Measurements from ENCODE around the gene AOPEP.
A peak's percentile ranks its signal among the peaks of the same experiment; 100 is the strongest.

Gene AOPEP

DNA sequence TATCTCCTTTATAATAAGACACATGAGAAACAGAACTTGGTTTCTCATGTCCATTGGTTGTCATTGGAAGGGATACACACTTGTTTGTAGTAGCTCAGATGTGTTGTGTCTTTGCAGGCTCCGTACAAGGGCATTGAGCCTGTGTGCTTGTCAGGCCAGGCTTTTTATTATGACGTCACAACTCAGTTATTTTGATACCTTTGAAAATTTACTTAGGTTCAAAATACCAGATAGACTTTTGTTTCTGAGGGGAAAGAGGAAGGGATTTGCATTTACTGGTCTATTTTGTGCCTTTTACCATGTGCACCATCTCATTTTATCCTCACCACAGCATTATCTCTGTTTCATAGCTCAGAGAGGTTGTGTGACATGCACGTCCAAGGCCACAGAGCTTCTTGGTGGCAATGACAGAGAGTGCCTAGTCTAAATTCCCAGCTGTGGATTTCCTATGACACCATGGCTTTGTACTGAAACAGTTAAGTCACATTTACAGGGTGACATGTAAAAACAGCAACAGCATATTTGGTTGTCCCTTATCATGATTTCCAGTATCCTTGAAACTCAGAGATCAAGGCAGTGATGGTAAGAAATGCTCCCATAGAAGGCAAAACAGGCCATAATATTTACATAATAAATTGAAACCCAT is 268.7 kb downstream of the AOPEP start (continued):
- no peak for TF ChIP-seq ZBTB20 (tag by site-specific recombination; IDR thresholded peaks at IDR 0.05)

DNA sequence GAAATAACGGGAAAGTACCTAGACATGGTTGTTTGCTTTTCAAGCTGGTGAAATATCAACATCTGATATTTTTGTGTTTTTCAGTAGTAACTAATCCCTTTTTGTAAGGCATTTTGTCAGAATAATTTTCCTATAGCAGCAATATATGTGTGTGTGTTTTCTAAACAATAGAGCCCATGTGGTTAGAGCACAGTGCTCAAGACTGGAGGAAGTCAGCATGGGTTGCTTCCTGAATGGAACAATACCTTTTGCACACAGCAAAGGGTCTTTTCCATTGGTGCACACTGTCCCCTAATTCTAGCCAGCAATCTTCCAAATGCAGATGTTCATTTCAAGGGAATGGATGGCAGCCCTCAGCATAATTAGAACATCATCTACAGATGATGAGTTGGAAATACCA is 270.1 kb downstream of the AOPEP start:
- ChIA-PET POLR2A (interaction anchor here (1.2 kb wide), 1 partner anchor 23 kb away, joined by 5 read pairs; no protein-coding TSS in a partner anchor), CTCF (interaction anchor here (0.8 to 2.1 kb wide), 8 partner anchors 11 to 315 kb away, joined by 3 to 9 read pairs (median 3); no protein-coding TSS in a partner anchor)
- H3K4me1 ChIP-seq (ENCODE audit: control insufficient read depth, insufficient read depth, low read length): peaks cover 4% of the 10 kb centered on the region; the same call in 1 of the 2 replicates
- no peaks in the 10 kb centered on the region for H3K36me3 ChIP-seq (ENCODE audit: control insufficient read depth in 2 of 2, insufficient read depth in 1 of 2, low read length in 2 of 2)
- H3K9me3 ChIP-seq (ENCODE audit: control insufficient read depth, insufficient read depth, low read depth, low read length): no peaks in the 10 kb centered on the region
- no peak for TF ChIP-seq ZNF600 (tag by site-specific recombination; IDR thresholded peaks at IDR 0.05)
- TF ChIP-seq, protein P1, sequence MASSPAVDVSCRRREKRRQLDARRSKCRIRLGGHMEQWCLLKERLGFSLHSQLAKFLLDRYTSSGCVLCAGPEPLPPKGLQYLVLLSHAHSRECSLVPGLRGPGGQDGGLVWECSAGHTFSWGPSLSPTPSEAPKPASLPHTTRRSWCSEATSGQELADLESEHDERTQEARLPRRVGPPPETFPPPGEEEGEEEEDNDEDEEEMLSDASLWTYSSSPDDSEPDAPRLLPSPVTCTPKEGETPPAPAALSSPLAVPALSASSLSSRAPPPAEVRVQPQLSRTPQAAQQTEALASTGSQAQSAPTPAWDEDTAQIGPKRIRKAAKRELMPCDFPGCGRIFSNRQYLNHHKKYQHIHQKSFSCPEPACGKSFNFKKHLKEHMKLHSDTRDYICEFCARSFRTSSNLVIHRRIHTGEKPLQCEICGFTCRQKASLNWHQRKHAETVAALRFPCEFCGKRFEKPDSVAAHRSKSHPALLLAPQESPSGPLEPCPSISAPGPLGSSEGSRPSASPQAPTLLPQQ (tag by site-specific recombination; IDR thresholded peaks at IDR 0.05): no peak
- no peak for TF ChIP-seq ZNF391 (tag by site-specific recombination; IDR thresholded peaks at IDR 0.05; ENCODE audit: borderline replicate concordance, low read depth)
- TF ChIP-seq MZF1 (tag by site-specific recombination; IDR thresholded peaks at IDR 0.05; ENCODE audit: borderline replicate concordance): no peak
- TF ChIP-seq ZFP37 (tag by site-specific recombination; IDR thresholded peaks at IDR 0.05): no peak
- no peak for TF ChIP-seq ZNF133 (tag by site-specific recombination; IDR thresholded peaks at IDR 0.05)
- TF ChIP-seq ZFP3 (tag by site-specific recombination; IDR thresholded peaks at IDR 0.05; ENCODE audit: low read depth): no peak
- TF ChIP-seq, protein P2, sequence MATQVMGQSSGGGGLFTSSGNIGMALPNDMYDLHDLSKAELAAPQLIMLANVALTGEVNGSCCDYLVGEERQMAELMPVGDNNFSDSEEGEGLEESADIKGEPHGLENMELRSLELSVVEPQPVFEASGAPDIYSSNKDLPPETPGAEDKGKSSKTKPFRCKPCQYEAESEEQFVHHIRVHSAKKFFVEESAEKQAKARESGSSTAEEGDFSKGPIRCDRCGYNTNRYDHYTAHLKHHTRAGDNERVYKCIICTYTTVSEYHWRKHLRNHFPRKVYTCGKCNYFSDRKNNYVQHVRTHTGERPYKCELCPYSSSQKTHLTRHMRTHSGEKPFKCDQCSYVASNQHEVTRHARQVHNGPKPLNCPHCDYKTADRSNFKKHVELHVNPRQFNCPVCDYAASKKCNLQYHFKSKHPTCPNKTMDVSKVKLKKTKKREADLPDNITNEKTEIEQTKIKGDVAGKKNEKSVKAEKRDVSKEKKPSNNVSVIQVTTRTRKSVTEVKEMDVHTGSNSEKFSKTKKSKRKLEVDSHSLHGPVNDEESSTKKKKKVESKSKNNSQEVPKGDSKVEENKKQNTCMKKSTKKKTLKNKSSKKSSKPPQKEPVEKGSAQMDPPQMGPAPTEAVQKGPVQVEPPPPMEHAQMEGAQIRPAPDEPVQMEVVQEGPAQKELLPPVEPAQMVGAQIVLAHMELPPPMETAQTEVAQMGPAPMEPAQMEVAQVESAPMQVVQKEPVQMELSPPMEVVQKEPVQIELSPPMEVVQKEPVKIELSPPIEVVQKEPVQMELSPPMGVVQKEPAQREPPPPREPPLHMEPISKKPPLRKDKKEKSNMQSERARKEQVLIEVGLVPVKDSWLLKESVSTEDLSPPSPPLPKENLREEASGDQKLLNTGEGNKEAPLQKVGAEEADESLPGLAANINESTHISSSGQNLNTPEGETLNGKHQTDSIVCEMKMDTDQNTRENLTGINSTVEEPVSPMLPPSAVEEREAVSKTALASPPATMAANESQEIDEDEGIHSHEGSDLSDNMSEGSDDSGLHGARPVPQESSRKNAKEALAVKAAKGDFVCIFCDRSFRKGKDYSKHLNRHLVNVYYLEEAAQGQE (tag by site-specific recombination; IDR thresholded peaks at IDR 0.05): no peak
- TF ChIP-seq ZNF658 (tag by site-specific recombination; IDR thresholded peaks at IDR 0.05): no peak
- TF ChIP-seq, protein P3, sequence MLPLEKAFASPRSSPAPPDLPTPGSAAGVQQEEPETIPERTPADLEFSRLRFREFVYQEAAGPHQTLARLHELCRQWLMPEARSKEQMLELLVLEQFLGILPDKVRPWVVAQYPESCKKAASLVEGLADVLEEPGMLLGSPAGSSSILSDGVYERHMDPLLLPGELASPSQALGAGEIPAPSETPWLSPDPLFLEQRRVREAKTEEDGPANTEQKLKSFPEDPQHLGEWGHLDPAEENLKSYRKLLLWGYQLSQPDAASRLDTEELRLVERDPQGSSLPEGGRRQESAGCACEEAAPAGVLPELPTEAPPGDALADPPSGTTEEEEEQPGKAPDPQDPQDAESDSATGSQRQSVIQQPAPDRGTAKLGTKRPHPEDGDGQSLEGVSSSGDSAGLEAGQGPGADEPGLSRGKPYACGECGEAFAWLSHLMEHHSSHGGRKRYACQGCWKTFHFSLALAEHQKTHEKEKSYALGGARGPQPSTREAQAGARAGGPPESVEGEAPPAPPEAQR (tag by site-specific recombination; IDR thresholded peaks at IDR 0.05): no peak
- no peak for TF ChIP-seq YY2 (tag by site-specific recombination; IDR thresholded peaks at IDR 0.05)
- TF ChIP-seq ZNF585B (tag by site-specific recombination; IDR thresholded peaks at IDR 0.05): no peak
- no peak overlapping the region for H3K4me3 ChIP-seq (ENCODE audit: low read depth, low read length)
- no peak overlapping the region for H3K27ac ChIP-seq (ENCODE audit: extremely low read depth, low read depth, low read length)

DNA sequence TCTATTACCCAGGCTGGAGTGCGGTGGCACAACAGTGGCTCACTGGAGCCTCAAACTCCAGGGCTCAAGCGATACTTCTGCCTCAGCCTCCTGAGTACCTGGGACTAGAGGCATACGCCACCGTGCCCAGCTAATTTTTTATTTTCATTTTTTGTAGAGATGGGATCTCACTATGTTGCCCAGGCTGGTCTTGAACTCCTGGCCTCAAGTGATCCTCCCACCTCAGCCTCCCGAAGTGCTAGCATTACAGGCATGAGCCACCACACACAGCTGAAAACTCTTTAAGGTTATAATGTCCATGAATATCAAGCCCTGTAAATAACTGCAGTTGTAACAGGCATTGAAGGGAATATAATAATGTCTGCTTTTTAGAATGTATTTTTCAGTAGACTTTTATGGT is 271.2 kb downstream of the AOPEP start:
- ChIA-PET POLR2A (no interaction called here), CTCF (interaction anchor here (0.6 to 1.1 kb wide), 2 partner anchors 13 to 170 kb away, joined by 3 to 7 read pairs; no protein-coding TSS in a partner anchor)
- no peaks in the 10 kb centered on the region for H3K36me3 ChIP-seq (ENCODE audit: control insufficient read depth in 2 of 2, insufficient read depth in 1 of 2, low read length in 2 of 2)
- peak; percentile 58 for TF ChIP-seq ZNF121 (tag by site-specific recombination; IDR thresholded peaks at IDR 0.05)
- TF ChIP-seq, protein P4, sequence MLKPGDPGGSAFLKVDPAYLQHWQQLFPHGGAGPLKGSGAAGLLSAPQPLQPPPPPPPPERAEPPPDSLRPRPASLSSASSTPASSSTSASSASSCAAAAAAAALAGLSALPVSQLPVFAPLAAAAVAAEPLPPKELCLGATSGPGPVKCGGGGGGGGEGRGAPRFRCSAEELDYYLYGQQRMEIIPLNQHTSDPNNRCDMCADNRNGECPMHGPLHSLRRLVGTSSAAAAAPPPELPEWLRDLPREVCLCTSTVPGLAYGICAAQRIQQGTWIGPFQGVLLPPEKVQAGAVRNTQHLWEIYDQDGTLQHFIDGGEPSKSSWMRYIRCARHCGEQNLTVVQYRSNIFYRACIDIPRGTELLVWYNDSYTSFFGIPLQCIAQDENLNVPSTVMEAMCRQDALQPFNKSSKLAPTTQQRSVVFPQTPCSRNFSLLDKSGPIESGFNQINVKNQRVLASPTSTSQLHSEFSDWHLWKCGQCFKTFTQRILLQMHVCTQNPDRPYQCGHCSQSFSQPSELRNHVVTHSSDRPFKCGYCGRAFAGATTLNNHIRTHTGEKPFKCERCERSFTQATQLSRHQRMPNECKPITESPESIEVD (tag by site-specific recombination; IDR thresholded peaks at IDR 0.05): no peak
- TF ChIP-seq MEIS1 (CRISPR knock-in tag; IDR thresholded peaks at IDR 0.05; ENCODE audit: borderline replicate concordance): no peak
- TF ChIP-seq ZNF404 (tag by site-specific recombination; IDR thresholded peaks at IDR 0.05): no peak
- no peak for TF ChIP-seq YY1 (tag by site-specific recombination; IDR thresholded peaks at IDR 0.05)
- no peak for TF ChIP-seq ZNF621 (tag by site-specific recombination; IDR thresholded peaks at IDR 0.05)
- TF ChIP-seq GLIS1 (tag by site-specific recombination; IDR thresholded peaks at IDR 0.05): no peak
- TF ChIP-seq SETDB1 (IDR thresholded peaks at IDR 0.05; ENCODE audit: insufficient read length, low read length): no peak
- no peak for TF ChIP-seq ZXDB (tag by site-specific recombination; IDR thresholded peaks at IDR 0.05)
- H3K4me3 ChIP-seq (ENCODE audit: low read depth, low read length): no peak overlapping the region
- H3K9me3 ChIP-seq (ENCODE audit: control insufficient read depth, insufficient read depth, low read depth, low read length): no peaks in the 10 kb centered on the region
- peaks cover 4% of the 10 kb centered on the region; the same call in 1 of the 2 replicates for H3K4me1 ChIP-seq (ENCODE audit: control insufficient read depth, insufficient read depth, low read length)
- no peak overlapping the region for H3K27ac ChIP-seq (ENCODE audit: extremely low read depth, low read depth, low read length)

Measured in HEK293 (cell line).